ENCODE results near the gene SUSD3. TPM values are rescaled to one million over a fixed set of nuclear protein-coding genes. Genes with fewer than 3 reads are reported as not detected.

The SUSD3 gene
- total and polyA plus RNA-seq, 3 experiments from 2014 or later, result 11.3 to 103 (median 12.3) TPM

DNA sequence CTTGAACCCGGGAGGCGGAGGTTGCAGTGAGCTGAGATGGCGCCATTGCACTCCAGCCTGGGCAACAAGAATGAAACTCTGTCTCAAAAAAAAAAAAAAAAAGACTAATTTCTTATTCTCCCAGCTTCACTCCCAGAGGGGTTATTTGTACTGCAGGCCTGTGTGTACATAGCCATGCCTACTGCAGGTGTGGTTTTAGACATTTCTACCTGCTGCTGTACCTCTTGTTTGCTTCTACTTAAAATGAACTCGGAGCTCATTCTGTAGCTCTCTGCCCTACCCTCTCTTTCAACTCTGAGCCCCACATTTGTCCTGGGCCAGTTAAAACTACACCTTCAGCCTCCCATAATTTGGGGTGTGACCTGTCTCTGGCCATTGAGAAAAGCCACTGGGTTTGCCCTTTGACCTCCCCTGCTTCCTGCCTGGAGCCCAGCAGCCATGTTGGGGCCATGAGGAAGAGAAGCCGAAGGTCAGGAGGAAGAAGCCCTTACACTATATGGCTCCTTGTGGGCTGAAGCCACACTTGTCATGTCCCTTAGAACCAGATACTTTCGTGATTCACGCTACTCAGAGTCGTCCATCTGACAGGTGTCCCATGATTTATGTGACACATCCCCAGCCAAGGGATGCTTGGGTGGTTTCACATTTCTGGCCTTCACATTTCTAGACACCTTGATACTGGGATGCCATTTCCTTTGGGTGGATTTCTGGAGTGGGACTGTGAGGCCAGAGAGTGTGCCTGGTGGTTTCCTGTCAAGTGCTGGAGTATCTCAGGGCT is 28.1 kb downstream of the SUSD3 start:
- H3K4me1 ChIP-seq (ENCODE audit: insufficient read depth, low read length), result peaks cover 19% of the 10 kb centered on the region
- H3K9me3 ChIP-seq (ENCODE audit: low read length), result no peaks in the 10 kb centered on the region
- peaks cover 20% of the 10 kb centered on the region for H3K36me3 ChIP-seq (ENCODE audit: insufficient read depth, low read length)
- H3K27ac Mint-ChIP-seq, result peak overlapping the region in 3 of 8 donors; percentile 13 to 93 (median 42)
- H3K27me3 ChIP-seq (ENCODE audit: insufficient read depth, low read length, poor library complexity, severe bottlenecking), result no peaks in the 10 kb centered on the region
- no peaks in the 10 kb centered on the region for H3K9me3 Mint-ChIP-seq
- ChIA-PET CTCF (no interaction called here), POLR2A (no interaction called here)
- no peaks in the 10 kb centered on the region for H3K27me3 Mint-ChIP-seq
- H3K4me3 Mint-ChIP-seq, result no peak overlapping the region
- no peak overlapping the region for H3K27ac ChIP-seq (ENCODE audit: low read depth, low read length)
- H3K4me1 Mint-ChIP-seq, result peaks cover 14 to 44% (median 23%) of the 10 kb centered on the region in 3 donors
- no peak overlapping the region for H3K4me3 ChIP-seq (ENCODE audit: low read length)
- peaks cover 10 to 59% (median 21%) of the 10 kb centered on the region in 3 donors for H3K36me3 Mint-ChIP-seq
- DNase-seq, result no peak

DNA sequence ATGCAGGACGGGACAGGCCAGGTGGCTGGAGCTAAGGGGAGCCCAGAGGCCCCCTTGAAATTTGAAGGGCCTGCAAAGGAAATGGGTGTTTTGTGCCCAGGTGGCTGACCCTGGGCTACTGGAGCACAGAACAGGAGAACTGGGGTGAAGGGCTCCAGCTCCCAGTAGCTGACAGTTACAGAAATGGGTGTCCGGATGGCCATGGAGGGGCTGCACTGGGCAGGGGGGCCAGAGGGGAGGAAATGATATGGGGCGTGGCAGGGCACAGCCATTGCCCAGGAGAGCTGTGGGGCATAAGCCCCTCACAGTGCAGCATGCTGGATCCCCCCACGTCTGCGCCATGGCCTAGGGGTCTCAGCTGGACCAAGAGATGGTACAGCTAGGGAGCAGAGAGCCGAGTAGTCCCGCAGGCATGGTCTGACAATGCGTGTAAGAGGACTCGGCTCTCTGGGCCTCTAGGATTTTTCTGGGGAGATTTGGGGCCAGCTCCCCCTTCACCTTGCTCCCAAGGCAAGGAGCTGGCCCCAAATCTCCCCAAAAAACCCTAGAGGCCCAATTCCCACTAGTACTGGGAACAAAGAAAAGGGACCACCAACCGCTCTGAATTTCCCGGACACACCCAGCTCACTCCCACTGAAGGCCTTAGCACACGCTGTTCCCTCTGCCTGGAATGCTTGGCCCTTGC is 29.6 kb downstream of the SUSD3 start:
- H3K36me3 Mint-ChIP-seq, result peaks cover 10 to 51% (median 21%) of the 10 kb centered on the region in 3 donors
- DNase-seq, result no peak
- CTCF ChIA-PET, result interaction anchor here (1.0 to 1.5 kb wide), 2 partner anchors 11 to 85 kb away, joined by 4 to 6 read pairs; no protein-coding TSS in a partner anchor
- Histone ChIP-seq H3K36me3 (ENCODE audit: insufficient read depth, low read length) (peaks cover 20% of the 10 kb centered on the region), H3K9me3 (ENCODE audit: low read length) (no peaks in the 10 kb centered on the region), H3K27me3 (ENCODE audit: insufficient read depth, low read length, poor library complexity, severe bottlenecking) (no peaks in the 10 kb centered on the region), H3K27ac (ENCODE audit: low read depth, low read length) (no peak overlapping the region), H3K4me1 (ENCODE audit: insufficient read depth, low read length) (peaks cover 14% of the 10 kb centered on the region), H3K4me3 (ENCODE audit: low read length) (no peak overlapping the region)
- H3K4me1 Mint-ChIP-seq, result peaks cover 20 to 47% (median 32%) of the 10 kb centered on the region in 3 donors
- no peaks in the 10 kb centered on the region for H3K9me3 Mint-ChIP-seq
- H3K27me3 Mint-ChIP-seq, result no peaks in the 10 kb centered on the region
- H3K27ac Mint-ChIP-seq, result peak overlapping the region in 4 of 8 donors; percentile 52 to 84 (median 78)
- POLR2A ChIA-PET, result interaction anchor here (2.6 kb wide), 1 partner anchor 24 kb away, joined by 7 read pairs; no protein-coding TSS in a partner anchor
- no peak overlapping the region for H3K4me3 Mint-ChIP-seq

DNA sequence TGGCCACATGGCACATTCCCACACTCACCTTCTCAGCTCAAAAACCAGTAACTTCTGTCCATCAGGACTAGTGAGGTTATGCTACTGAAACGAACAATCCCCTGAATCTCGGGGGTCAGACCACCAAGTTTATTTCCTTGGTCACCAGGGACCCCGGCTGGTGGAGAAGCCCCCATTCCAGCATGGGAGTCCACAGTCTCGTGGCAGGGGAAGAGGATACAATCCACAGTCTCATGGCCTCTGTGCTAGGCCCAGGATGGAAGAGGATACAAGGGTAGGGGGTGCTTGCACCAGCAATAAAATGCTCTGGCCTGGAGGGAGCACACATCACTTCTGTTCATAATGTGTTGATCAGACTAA is 30.1 kb downstream of the SUSD3 start:
- H3K9me3 ChIP-seq (ENCODE audit: low read length), result no peaks in the 10 kb centered on the region
- Mint-ChIP-seq H3K4me3 (no peak overlapping the region), H3K27ac (peak overlapping the region in 6 of 8 donors; percentile 30 to 84 (median 62)), H3K27me3 (no peaks in the 10 kb centered on the region), H3K9me3 (no peaks in the 10 kb centered on the region), H3K4me1 (peaks cover 22 to 48% (median 33%) of the 10 kb centered on the region in 3 donors), H3K36me3 (peaks cover 10 to 47% (median 18%) of the 10 kb centered on the region in 3 donors)
- POLR2A ChIA-PET, result interaction anchor here (2.6 kb wide), 1 partner anchor 24 kb away, joined by 7 read pairs; no protein-coding TSS in a partner anchor
- DNase-seq, result no peak
- H3K36me3 ChIP-seq (ENCODE audit: insufficient read depth, low read length), result peaks cover 20% of the 10 kb centered on the region
- H3K4me3 ChIP-seq (ENCODE audit: low read length), result no peak overlapping the region
- H3K27me3 ChIP-seq (ENCODE audit: insufficient read depth, low read length, poor library complexity, severe bottlenecking), result no peaks in the 10 kb centered on the region
- H3K4me1 ChIP-seq (ENCODE audit: insufficient read depth, low read length), result peaks cover 14% of the 10 kb centered on the region
- CTCF ChIA-PET, result interaction anchor here (1.0 to 2.0 kb wide), 3 partner anchors 7 to 85 kb away, joined by 4 to 6 read pairs (median 6); no protein-coding TSS in a partner anchor
- H3K27ac ChIP-seq (ENCODE audit: low read depth, low read length), result no peak overlapping the region

DNA sequence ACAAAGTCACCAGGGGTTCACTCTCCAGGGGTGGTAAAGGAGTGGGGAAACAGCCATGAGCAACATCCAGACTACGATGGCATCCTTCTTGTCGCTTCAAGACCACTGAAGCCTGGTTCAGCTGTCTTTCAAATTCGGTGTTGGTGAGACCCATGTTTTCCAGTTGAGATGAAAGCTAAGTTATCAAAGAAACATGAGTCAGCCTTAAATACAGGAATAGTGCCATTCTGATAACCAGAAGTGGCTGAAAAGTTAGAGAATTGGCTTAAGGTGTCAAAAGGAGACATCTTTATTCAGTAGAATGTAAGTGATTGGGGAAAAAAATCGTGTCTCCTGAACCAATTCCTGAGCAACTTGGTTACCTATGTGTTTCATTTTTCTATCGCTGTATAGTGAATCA is 30.5 kb downstream of the SUSD3 start:
- Mint-ChIP-seq H3K4me3 (no peak overlapping the region), H3K27ac (peak overlapping the region in 4 of 8 donors; percentile 30 to 84 (median 58)), H3K9me3 (no peaks in the 10 kb centered on the region), H3K36me3 (peaks cover 10 to 44% (median 16%) of the 10 kb centered on the region in 3 donors), H3K27me3 (no peaks in the 10 kb centered on the region), H3K4me1 (peaks cover 24 to 48% (median 33%) of the 10 kb centered on the region in 3 donors)
- Histone ChIP-seq H3K9me3 (ENCODE audit: low read length) (no peaks in the 10 kb centered on the region), H3K27me3 (ENCODE audit: insufficient read depth, low read length, poor library complexity, severe bottlenecking) (no peaks in the 10 kb centered on the region), H3K4me3 (ENCODE audit: low read length) (no peak overlapping the region), H3K4me1 (ENCODE audit: insufficient read depth, low read length) (peaks cover 14% of the 10 kb centered on the region), H3K27ac (ENCODE audit: low read depth, low read length) (no peak overlapping the region), H3K36me3 (ENCODE audit: insufficient read depth, low read length) (peaks cover 20% of the 10 kb centered on the region)
- ChIA-PET POLR2A (interaction anchor here (2.6 kb wide), 1 partner anchor 24 kb away, joined by 7 read pairs; no protein-coding TSS in a partner anchor), CTCF (interaction anchor here (1.1 to 2.0 kb wide), 2 partner anchors 8 to 20 kb away, joined by 3 to 6 read pairs; no protein-coding TSS in a partner anchor)
- DNase-seq, result no peak

DNA sequence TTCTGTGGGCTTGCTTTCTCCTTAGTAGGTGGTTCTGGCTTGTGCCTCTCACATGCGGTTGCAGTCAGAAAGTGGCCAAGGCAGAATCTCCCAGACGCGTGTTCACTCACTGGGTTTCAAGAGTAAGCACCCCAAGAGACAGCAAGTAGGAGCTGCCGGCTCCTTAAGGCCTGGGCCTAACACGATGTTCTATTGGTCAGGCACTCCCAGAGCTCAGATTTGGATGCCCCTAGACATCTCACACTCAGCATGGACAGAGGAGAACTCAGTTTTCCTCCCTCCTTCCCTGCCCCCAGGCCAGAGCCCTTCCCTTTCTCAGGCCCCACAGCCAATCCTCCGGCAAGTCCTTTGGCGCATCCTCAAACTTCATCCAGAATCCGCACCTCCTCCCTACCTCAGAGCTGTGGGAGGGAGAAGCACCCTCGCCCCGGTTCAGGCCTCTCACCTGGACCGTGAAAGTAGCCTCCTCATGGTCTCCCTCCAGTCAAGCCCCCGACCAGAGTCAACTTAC is 31.0 kb downstream of the SUSD3 start:
- no peaks in the 10 kb centered on the region for H3K27me3 ChIP-seq (ENCODE audit: insufficient read depth, low read length, poor library complexity, severe bottlenecking)
- H3K4me3 ChIP-seq (ENCODE audit: low read length), result no peak overlapping the region
- H3K9me3 Mint-ChIP-seq, result no peaks in the 10 kb centered on the region
- H3K27me3 Mint-ChIP-seq, result no peaks in the 10 kb centered on the region
- peaks cover 17% of the 10 kb centered on the region for H3K36me3 ChIP-seq (ENCODE audit: insufficient read depth, low read length)
- H3K27ac ChIP-seq (ENCODE audit: low read depth, low read length), result no peak overlapping the region
- peak overlapping the region in 6 of 8 donors; percentile 1 to 83 (median 53) for H3K27ac Mint-ChIP-seq
- CTCF ChIA-PET, result interaction anchor here (0.9 to 2.0 kb wide), 3 partner anchors 8 to 86 kb away, joined by 3 to 6 read pairs (median 4); no protein-coding TSS in a partner anchor
- no peaks in the 10 kb centered on the region for H3K9me3 ChIP-seq (ENCODE audit: low read length)
- POLR2A ChIA-PET, result interaction anchor here (0.7 to 2.6 kb wide), 2 partner anchors 25 to 121 kb away, joined by 3 to 7 read pairs; no protein-coding TSS in a partner anchor
- peaks cover 17% of the 10 kb centered on the region for H3K4me1 ChIP-seq (ENCODE audit: insufficient read depth, low read length)
- H3K4me3 Mint-ChIP-seq, result no peak overlapping the region
- peaks cover 27 to 52% (median 36%) of the 10 kb centered on the region in 3 donors for H3K4me1 Mint-ChIP-seq
- no peak for DNase-seq
- H3K36me3 Mint-ChIP-seq, result peaks cover 10 to 41% (median 16%) of the 10 kb centered on the region in 3 donors

DNA sequence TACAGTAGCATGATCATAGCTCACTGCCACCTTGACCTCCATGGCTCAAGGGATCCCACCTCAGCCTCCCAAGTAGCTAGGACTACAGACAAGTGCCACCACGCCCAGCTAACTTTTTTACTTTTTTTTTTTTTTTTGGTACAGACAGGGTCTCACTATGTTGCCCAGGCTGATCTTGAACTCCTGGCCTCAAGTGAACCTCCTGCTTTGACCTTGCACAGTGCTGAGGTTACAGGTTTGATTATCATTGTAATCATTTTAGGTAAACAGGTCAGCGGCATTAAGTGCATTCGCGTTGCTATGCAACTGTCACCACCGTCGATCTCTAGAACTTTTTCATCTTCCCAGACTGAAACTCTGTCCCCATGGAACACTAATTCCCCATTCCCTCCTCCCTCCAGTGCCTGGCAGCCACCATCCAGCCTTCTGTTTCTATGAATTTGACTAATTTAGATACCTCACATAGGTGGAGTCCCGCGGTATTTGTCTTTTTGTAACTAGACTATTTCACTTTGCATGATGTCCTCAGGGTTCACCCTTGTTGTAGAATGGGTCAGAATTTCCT is 31.7 kb downstream of the SUSD3 start:
- Histone ChIP-seq H3K27ac (ENCODE audit: low read depth, low read length) (no peak overlapping the region), H3K4me3 (ENCODE audit: low read length) (no peak overlapping the region), H3K36me3 (ENCODE audit: insufficient read depth, low read length) (peaks cover 11% of the 10 kb centered on the region), H3K9me3 (ENCODE audit: low read length) (no peaks in the 10 kb centered on the region), H3K4me1 (ENCODE audit: insufficient read depth, low read length) (peaks cover 23% of the 10 kb centered on the region), H3K27me3 (ENCODE audit: insufficient read depth, low read length, poor library complexity, severe bottlenecking) (no peaks in the 10 kb centered on the region)
- H3K27ac Mint-ChIP-seq, result peak overlapping the region in 7 of 8 donors; percentile 35 to 75 (median 61)
- no peaks in the 10 kb centered on the region for H3K9me3 Mint-ChIP-seq
- H3K4me3 Mint-ChIP-seq, result peak overlapping the region in 2 of 7 donors; percentile 30 to 74
- DNase-seq, result no peak
- CTCF ChIA-PET, result interaction anchor here (0.9 to 2.0 kb wide), 4 partner anchors 9 to 87 kb away, joined by 3 to 6 read pairs (median 4); no protein-coding TSS in a partner anchor
- no peaks in the 10 kb centered on the region for H3K27me3 Mint-ChIP-seq
- peaks cover 10 to 38% (median 16%) of the 10 kb centered on the region in 3 donors for H3K36me3 Mint-ChIP-seq
- POLR2A ChIA-PET, result interaction anchor here (0.7 to 2.6 kb wide), 2 partner anchors 26 to 122 kb away, joined by 3 to 7 read pairs; no protein-coding TSS in a partner anchor
- peaks cover 31 to 59% (median 43%) of the 10 kb centered on the region in 3 donors for H3K4me1 Mint-ChIP-seq

DNA sequence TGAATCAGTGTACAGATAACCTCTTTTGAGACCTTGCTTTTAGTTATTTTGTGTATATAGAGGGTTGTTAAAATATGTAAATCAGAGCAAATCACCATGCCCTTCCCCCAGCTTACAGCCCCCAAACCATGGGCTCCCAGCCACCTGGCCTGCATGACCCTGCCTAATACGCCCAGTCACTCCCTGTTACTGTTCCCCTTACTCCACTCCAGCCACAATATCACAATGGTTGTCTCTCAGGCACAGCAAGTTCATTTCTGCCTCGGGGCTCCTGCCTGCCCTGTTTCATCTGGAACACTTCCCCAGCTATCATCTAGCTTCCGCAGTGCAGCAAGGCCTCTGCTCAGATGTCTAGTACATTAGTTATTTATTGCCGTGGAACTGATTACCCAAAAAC is 32.6 kb downstream of the SUSD3 start:
- H3K4me1 ChIP-seq (ENCODE audit: insufficient read depth, low read length), result peaks cover 23% of the 10 kb centered on the region
- ChIA-PET CTCF (interaction anchor here (1.1 to 1.2 kb wide), 3 partner anchors 18 to 88 kb away, joined by 3 read pairs; no protein-coding TSS in a partner anchor), POLR2A (no interaction called here)
- Mint-ChIP-seq H3K27me3 (no peaks in the 10 kb centered on the region), H3K36me3 (peaks cover 4 to 30% (median 11%) of the 10 kb centered on the region in 3 donors), H3K4me1 (peaks cover 31 to 60% (median 43%) of the 10 kb centered on the region in 3 donors), H3K27ac (peak overlapping the region in 7 of 8 donors; percentile 10 to 94 (median 17)), H3K9me3 (no peaks in the 10 kb centered on the region), H3K4me3 (peak overlapping the region in 1 of 7 donors; percentile 13)
- no peak overlapping the region for H3K27ac ChIP-seq (ENCODE audit: low read depth, low read length)
- no peaks in the 10 kb centered on the region for H3K9me3 ChIP-seq (ENCODE audit: low read length)
- DNase-seq, result no peak
- H3K4me3 ChIP-seq (ENCODE audit: low read length), result no peak overlapping the region
- H3K36me3 ChIP-seq (ENCODE audit: insufficient read depth, low read length), result peaks cover 3% of the 10 kb centered on the region
- no peaks in the 10 kb centered on the region for H3K27me3 ChIP-seq (ENCODE audit: insufficient read depth, low read length, poor library complexity, severe bottlenecking)

Measured in CD8-positive, alpha-beta memory T cell (primary cell).